Cardiac muscle cell (in vitro differentiated cells and primary cell): ENCODE results near the gene MOB3B. TPM values are rescaled to one million over a fixed set of nuclear protein-coding genes. Genes with fewer than 3 reads are reported as not detected.
"Not testable (repeated sequence)": the region's sequence is repeated elsewhere in the genome, so short reads cannot be mapped to it uniquely, and the experiment has no call there.

ENCODE experiments used
- DNase-seq, 2 donors: peaks; one replicate each; pipeline versions ENCODE4 v3.0.0 to v3.0.0-alpha.2; 2010 to 2017; ENCODE audit warnings: low read depth in 1 of 2, low spot score in 1 of 2
- H3K27ac ChIP-seq: fragments of 200-600 bp; sonication (generic); 2 replicates; pipeline ENCODE4 v1.5.1; 2016
- H3K27me3 ChIP-seq: fragments of 200-600 bp; sonication (generic); 2 replicates; pipeline ENCODE4 v1.6.0; 2016; ENCODE audit warnings: control low read depth
- H3K36me3 ChIP-seq: fragments of 200-600 bp; sonication (generic); 2 replicates; pipeline ENCODE4 v1.5.1; 2016; ENCODE audit warnings: control low read depth
- H3K4me1 ChIP-seq: fragments of 200-600 bp; sonication (generic); 2 replicates; pipeline ENCODE4 v1.8.1; 2017; ENCODE audit warnings: low read depth, mild to moderate bottlenecking, mixed run types
- H3K4me3 ChIP-seq: fragments of 200-600 bp; sonication (generic); 2 replicates; pipeline ENCODE4 v1.5.1; 2016; ENCODE audit warnings: mild to moderate bottlenecking
- H3K9me3 ChIP-seq: fragments of 200-600 bp; sonication (generic); 2 replicates; pipeline ENCODE4 v1.5.1; 2017; ENCODE audit warnings: low read depth, mild to moderate bottlenecking, control low read depth
- CTCF ChIP-seq: IDR thresholded peaks from 2 replicates; pipeline ENCODE4 v1.5.1; 2012; ENCODE audit warnings: low read depth, mild to moderate bottlenecking, low read length
- polyA plus RNA-seq: library from polyadenylated mRNA; unstranded; fragments of >200 nt; fragmentation: Nextera tagmentation; extraction: Ambion mirVana; gene quantifications from 2 replicates; pipeline ENCODE4 v1.2.1, GENCODE V29; 2016
- total RNA-seq: library from RNA; depleted of rRNA; stranded (reverse); fragments of >200 nt; gene quantifications from 2 replicates; pipeline ENCODE4 v1.2.3, GENCODE V29; 2016

MOB3B gene
- total and polyA plus RNA-seq, 2 experiments from 2014 or later = 0.74 to 1.7 TPM

GRCh38 chr9:27505744-27506161, 23.9 kb downstream of the MOB3B start:
- no peak for DNase-seq
- H3K9me3 ChIP-seq = no peaks in the 10 kb centered on the region
- H3K27ac ChIP-seq = no peak overlapping the region
- H3K4me3 ChIP-seq = no peak overlapping the region
- no peaks in the 10 kb centered on the region for H3K4me1 ChIP-seq
- H3K27me3 ChIP-seq = no peaks in the 10 kb centered on the region
- H3K36me3 ChIP-seq = no peaks in the 10 kb centered on the region
- no peak for TF ChIP-seq CTCF

- H3K27me3 ChIP-seq = no peaks in the 10 kb centered on the region
- H3K4me1 ChIP-seq = no peaks in the 10 kb centered on the region
- no peak for TF ChIP-seq CTCF
- H3K27ac ChIP-seq = no peak overlapping the region
- no peak for DNase-seq
- no peaks in the 10 kb centered on the region for H3K36me3 ChIP-seq
- H3K9me3 ChIP-seq = no peaks in the 10 kb centered on the region
- H3K4me3 ChIP-seq = no peak overlapping the region
Observed at GRCh38 chr9:27504259-27504658, 25.4 kb downstream of the MOB3B start.

GRCh38 chr9:27503623-27504022, 26.0 kb downstream of the MOB3B start:
- no peak overlapping the region for H3K4me3 ChIP-seq
- H3K36me3 ChIP-seq = no peaks in the 10 kb centered on the region
- no peak overlapping the region for H3K27ac ChIP-seq
- DNase-seq = no peak
- no peaks in the 10 kb centered on the region for H3K4me1 ChIP-seq
- H3K9me3 ChIP-seq = no peaks in the 10 kb centered on the region
- no peak for TF ChIP-seq CTCF
- H3K27me3 ChIP-seq = no peaks in the 10 kb centered on the region

- not testable (repeated sequence) for H3K4me3 ChIP-seq, H3K27me3 ChIP-seq, H3K36me3 ChIP-seq, H3K4me1 ChIP-seq, DNase-seq, H3K27ac ChIP-seq, H3K9me3 ChIP-seq
Observed at GRCh38 chr9:27500902-27501301, 28.7 kb downstream of the MOB3B start.

- Histone ChIP-seq H3K36me3 (no peaks in the 10 kb centered on the region), H3K4me1 (no peaks in the 10 kb centered on the region), H3K27me3 (no peaks in the 10 kb centered on the region), H3K4me3 (no peak overlapping the region), H3K27ac (no peak overlapping the region), H3K9me3 (no peaks in the 10 kb centered on the region)
- peak in 1 of 2 donors; percentile 32 for DNase-seq
- TF ChIP-seq CTCF = no peak
Observed at GRCh38 chr9:27499451-27499850, 30.2 kb downstream of the MOB3B start.

GRCh38 chr9:27497883-27498417, 31.7 kb downstream of the MOB3B start:
- Histone ChIP-seq H3K9me3 (no peaks in the 10 kb centered on the region), H3K4me3 (no peak overlapping the region), H3K27me3 (no peaks in the 10 kb centered on the region), H3K36me3 (no peaks in the 10 kb centered on the region), H3K4me1 (no peaks in the 10 kb centered on the region), H3K27ac (no peak overlapping the region)
- no peak for TF ChIP-seq CTCF
- DNase-seq = no peak
